ENCODE data around the gene NR4A1.

- TF ChIP-seq, protein P1, sequence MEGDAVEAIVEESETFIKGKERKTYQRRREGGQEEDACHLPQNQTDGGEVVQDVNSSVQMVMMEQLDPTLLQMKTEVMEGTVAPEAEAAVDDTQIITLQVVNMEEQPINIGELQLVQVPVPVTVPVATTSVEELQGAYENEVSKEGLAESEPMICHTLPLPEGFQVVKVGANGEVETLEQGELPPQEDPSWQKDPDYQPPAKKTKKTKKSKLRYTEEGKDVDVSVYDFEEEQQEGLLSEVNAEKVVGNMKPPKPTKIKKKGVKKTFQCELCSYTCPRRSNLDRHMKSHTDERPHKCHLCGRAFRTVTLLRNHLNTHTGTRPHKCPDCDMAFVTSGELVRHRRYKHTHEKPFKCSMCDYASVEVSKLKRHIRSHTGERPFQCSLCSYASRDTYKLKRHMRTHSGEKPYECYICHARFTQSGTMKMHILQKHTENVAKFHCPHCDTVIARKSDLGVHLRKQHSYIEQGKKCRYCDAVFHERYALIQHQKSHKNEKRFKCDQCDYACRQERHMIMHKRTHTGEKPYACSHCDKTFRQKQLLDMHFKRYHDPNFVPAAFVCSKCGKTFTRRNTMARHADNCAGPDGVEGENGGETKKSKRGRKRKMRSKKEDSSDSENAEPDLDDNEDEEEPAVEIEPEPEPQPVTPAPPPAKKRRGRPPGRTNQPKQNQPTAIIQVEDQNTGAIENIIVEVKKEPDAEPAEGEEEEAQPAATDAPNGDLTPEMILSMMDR (conservative IDR thresholded peaks at IDR 0.05; ENCODE audit: low read length): no peak
- TF ChIP-seq EZH2phosphoT487 (IDR thresholded peaks at IDR 0.05; ENCODE audit: borderline replicate concordance): no peak
Measured at GRCh38 chr12:52090291-52090690, 39.0 kb downstream of the NR4A1 start.
